ENCODE results near the gene HOXA13. TPM values are rescaled to one million over a fixed set of nuclear protein-coding genes. Genes with fewer than 3 reads are reported as not detected.

Gene HOXA13
- polyA plus RNA-seq, 1 of the 3 experiments (the other 2 are of a cell fraction), result not detected

- ChIA-PET CTCF (interaction anchor here (0.9 to 12.1 kb wide), 7 partner anchors 8 to 797 kb away, joined by 3 to 205 read pairs (median 4); partner anchors contain the start of genes HOXA10 and HOXA3), POLR2A (no interaction called here)
- TF ChIP-seq, protein P1, sequence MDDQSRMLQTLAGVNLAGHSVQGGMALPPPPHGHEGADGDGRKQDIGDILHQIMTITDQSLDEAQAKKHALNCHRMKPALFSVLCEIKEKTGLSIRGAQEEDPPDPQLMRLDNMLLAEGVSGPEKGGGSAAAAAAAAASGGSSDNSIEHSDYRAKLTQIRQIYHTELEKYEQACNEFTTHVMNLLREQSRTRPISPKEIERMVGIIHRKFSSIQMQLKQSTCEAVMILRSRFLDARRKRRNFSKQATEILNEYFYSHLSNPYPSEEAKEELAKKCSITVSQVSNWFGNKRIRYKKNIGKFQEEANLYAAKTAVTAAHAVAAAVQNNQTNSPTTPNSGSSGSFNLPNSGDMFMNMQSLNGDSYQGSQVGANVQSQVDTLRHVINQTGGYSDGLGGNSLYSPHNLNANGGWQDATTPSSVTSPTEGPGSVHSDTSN (IDR thresholded peaks at IDR 0.05), result no peak
- peak; percentile 88 for TF ChIP-seq EZH2phosphoT487 (IDR thresholded peaks at IDR 0.05; ENCODE audit: borderline replicate concordance, low read depth)
- no peak for TF ChIP-seq TCF12 (IDR thresholded peaks at IDR 0.05)
- TF ChIP-seq, protein P2, sequence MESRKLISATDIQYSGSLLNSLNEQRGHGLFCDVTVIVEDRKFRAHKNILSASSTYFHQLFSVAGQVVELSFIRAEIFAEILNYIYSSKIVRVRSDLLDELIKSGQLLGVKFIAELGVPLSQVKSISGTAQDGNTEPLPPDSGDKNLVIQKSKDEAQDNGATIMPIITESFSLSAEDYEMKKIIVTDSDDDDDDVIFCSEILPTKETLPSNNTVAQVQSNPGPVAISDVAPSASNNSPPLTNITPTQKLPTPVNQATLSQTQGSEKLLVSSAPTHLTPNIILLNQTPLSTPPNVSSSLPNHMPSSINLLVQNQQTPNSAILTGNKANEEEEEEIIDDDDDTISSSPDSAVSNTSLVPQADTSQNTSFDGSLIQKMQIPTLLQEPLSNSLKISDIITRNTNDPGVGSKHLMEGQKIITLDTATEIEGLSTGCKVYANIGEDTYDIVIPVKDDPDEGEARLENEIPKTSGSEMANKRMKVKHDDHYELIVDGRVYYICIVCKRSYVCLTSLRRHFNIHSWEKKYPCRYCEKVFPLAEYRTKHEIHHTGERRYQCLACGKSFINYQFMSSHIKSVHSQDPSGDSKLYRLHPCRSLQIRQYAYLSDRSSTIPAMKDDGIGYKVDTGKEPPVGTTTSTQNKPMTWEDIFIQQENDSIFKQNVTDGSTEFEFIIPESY (IDR thresholded peaks at IDR 0.05; ENCODE audit: borderline replicate concordance, low read depth), result no peak
- Histone ChIP-seq H3K27me3 (ENCODE audit: insufficient read depth) (peaks cover 100% of the 10 kb centered on the region), H3K9me2 (no peaks in the 10 kb centered on the region), H2AFZ (ENCODE audit: low read depth) (no peak overlapping the region), H4K20me1 (ENCODE audit: insufficient read depth) (peaks cover 13% of the 10 kb centered on the region), H3F3A (replicated peaks; ENCODE audit: insufficient read depth) (peaks cover 20% of the 10 kb centered on the region), H3K4me1 (ENCODE audit: control insufficient read depth in 1 of 2, insufficient read depth in 2 of 2, low read depth in 1 of 2, low read length in 1 of 2) (no peaks in the 10 kb centered on the region; a peak in 1 of 4 replicates), H3K4me2 (no peak overlapping the region), H3K9ac (no peak overlapping the region), H3K79me2 (ENCODE audit: insufficient read depth) (no peaks in the 10 kb centered on the region), H3K27ac (ENCODE audit: low read depth in 2 of 2, low read length in 1 of 2) (no peak overlapping the region), H3K36me3 (replicated peaks in 1 of 2; ENCODE audit: control insufficient read depth in 1 of 2, insufficient read depth in 2 of 2, low read length in 1 of 2) (no peaks in the 10 kb centered on the region), H3K4me3 (ENCODE audit: low read depth in 2 of 2, low read length in 1 of 2) (no peak overlapping the region), H3K9me3 (no peaks in the 10 kb centered on the region)
- peak; percentile 45 for DNase-seq
- WGBS (ENCODE audit: low lambda C conversion rate), result 22% methylated on average over 50 of the region's 50 CpGs
Observed at GRCh38 chr7:27166531-27167505, 33.1 kb downstream of the HOXA13 start.

DNA sequence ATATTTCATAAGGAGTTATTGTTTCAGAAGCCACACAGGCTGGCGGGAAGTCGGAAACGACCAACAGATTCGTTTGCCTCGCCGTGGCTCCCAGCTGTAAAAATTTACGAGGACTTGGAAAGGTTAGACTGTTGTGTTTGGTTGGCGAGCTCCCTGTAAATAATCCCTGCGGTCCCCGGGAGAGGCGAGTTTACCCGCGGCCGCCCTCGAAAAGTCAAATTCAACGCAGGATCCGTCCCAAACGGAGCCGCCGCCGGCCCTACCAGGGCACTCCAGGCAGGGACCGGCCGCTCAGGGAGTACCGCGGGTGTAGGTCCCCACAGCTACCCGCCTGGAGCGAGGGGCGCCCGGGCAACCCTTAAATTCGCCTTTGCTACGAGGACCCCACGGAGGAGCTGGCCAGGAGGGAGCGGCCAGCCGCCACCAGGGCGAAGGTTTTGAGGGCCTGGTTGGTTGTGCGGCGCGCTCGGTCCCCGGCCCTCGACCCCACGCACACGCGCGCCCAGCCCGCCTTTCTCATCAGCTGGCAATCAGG is 33.8 kb downstream of the HOXA13 start:
- Histone ChIP-seq H2AFZ (ENCODE audit: low read depth) (no peak overlapping the region), H3K36me3 (replicated peaks in 1 of 2; ENCODE audit: control insufficient read depth in 1 of 2, insufficient read depth in 2 of 2, low read length in 1 of 2) (no peaks in the 10 kb centered on the region), H3K4me3 (ENCODE audit: low read depth in 2 of 2, low read length in 1 of 2) (no peak overlapping the region), H3F3A (replicated peaks; ENCODE audit: insufficient read depth) (peaks cover 20% of the 10 kb centered on the region), H4K20me1 (ENCODE audit: insufficient read depth) (peaks cover 13% of the 10 kb centered on the region), H3K27me3 (ENCODE audit: insufficient read depth) (peaks cover 94% of the 10 kb centered on the region), H3K9me3 (no peaks in the 10 kb centered on the region), H3K4me1 (ENCODE audit: control insufficient read depth in 1 of 2, insufficient read depth in 2 of 2, low read depth in 1 of 2, low read length in 1 of 2) (peaks cover 0 to 3% of the 10 kb centered on the region in 2 experiments; a peak in 1 of 4 replicates), H3K79me2 (ENCODE audit: insufficient read depth) (no peaks in the 10 kb centered on the region), H3K4me2 (no peak overlapping the region), H3K9ac (no peak overlapping the region), H3K9me2 (no peaks in the 10 kb centered on the region), H3K27ac (ENCODE audit: low read depth in 2 of 2, low read length in 1 of 2) (no peak overlapping the region)
- ChIA-PET CTCF (interaction anchor here (0.9 to 12.1 kb wide), 8 partner anchors 8 to 796 kb away, joined by 3 to 205 read pairs (median 4); partner anchors contain the start of genes HOXA10 and HOXA3), POLR2A (no interaction called here)
- WGBS (ENCODE audit: low lambda C conversion rate), result 25% methylated on average over 33 of the region's 46 CpGs
- DNase-seq, result no peak
- no peak for TF ChIP-seq IRF3 (IDR thresholded peaks at IDR 0.05; ENCODE audit: low read depth, low read length)
- no peak for TF ChIP-seq TEAD4 (IDR thresholded peaks at IDR 0.05; ENCODE audit: borderline replicate concordance, insufficient read depth)
- no peak for TF ChIP-seq REST (IDR thresholded peaks at IDR 0.05; ENCODE audit: low read depth, low read length)
- no peak for TF ChIP-seq FOSL2 (IDR thresholded peaks at IDR 0.05; ENCODE audit: borderline replicate concordance, low read depth)
- no peak for TF ChIP-seq FOXJ3 (CRISPR knock-in tag; IDR thresholded peaks at IDR 0.05)
- TF ChIP-seq, protein P3, sequence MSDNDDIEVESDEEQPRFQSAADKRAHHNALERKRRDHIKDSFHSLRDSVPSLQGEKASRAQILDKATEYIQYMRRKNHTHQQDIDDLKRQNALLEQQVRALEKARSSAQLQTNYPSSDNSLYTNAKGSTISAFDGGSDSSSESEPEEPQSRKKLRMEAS (IDR thresholded peaks at IDR 0.05; ENCODE audit: low read depth), result no peak
- TF ChIP-seq GABPA (IDR thresholded peaks at IDR 0.05; ENCODE audit: low read depth), result no peak
- no peak for TF ChIP-seq TAF1 (IDR thresholded peaks at IDR 0.05; ENCODE audit: borderline replicate concordance, low read depth, low read length)
- no peak for TF ChIP-seq RCOR1 (IDR thresholded peaks at IDR 0.05; ENCODE audit: low read length)
- TF ChIP-seq TCF12 (IDR thresholded peaks at IDR 0.05), result no peak
- TF ChIP-seq, protein P4, sequence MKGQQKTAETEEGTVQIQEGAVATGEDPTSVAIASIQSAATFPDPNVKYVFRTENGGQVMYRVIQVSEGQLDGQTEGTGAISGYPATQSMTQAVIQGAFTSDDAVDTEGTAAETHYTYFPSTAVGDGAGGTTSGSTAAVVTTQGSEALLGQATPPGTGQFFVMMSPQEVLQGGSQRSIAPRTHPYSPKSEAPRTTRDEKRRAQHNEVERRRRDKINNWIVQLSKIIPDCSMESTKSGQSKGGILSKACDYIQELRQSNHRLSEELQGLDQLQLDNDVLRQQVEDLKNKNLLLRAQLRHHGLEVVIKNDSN (IDR thresholded peaks at IDR 0.05; ENCODE audit: borderline replicate concordance, low read depth), result no peak

All from SK-N-SH (cell line).